IPS-15b (cell line): ENCODE measurements around the gene CTBP2.

Experiments
- H3K27me3 ChIP-seq: one replicate; pipeline ENCODE4 v1.6.1; 2013; ENCODE audit warnings: low read length; ENCODE audit not compliant: control insufficient read depth, insufficient read depth
- H3K36me3 ChIP-seq: one replicate; pipeline ENCODE4 v1.6.1; 2013; ENCODE audit warnings: low read length; ENCODE audit not compliant: control insufficient read depth, insufficient read depth
- H3K4me1 ChIP-seq: one replicate; pipeline ENCODE4 v1.6.1; 2013; ENCODE audit warnings: mild to moderate bottlenecking, low read length; ENCODE audit not compliant: control insufficient read depth, insufficient read depth
- H3K4me3 ChIP-seq: one replicate; pipeline ENCODE4 v1.5.1; 2013; ENCODE audit warnings: low read depth, low read length
- H3K9ac ChIP-seq: one replicate; pipeline ENCODE4 v1.6.1; 2013; ENCODE audit warnings: low read depth, mild to moderate bottlenecking, low read length
- H3K9me3 ChIP-seq: one replicate; pipeline ENCODE4 v1.6.1; 2013; ENCODE audit warnings: mild to moderate bottlenecking, low read length; ENCODE audit not compliant: control insufficient read depth, insufficient read depth

The CTBP2 gene

DNA sequence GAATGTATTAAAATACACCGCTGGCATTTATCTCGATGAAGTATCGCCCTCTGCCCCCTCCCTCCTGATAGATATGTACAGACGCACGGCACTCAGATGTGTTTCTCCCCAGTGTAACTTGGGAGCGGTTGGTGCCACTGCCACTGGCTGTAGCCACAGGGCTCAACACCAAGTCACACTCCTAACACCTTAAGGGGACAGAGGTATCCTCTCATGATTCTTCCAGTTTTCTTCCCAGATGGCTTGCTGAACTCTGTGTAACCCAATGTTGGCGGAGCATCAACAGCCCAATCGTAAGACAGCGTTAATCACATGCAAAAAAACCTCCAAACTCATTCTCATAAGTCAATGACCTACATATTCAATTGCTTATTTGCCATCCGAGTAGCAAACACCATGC lies 35.5 kb downstream of the CTBP2 start:
- H3K9me3 ChIP-seq, result no peaks in the 10 kb centered on the region
- peaks cover 43% of the 10 kb centered on the region for H3K4me1 ChIP-seq
- no peak overlapping the region for H3K9ac ChIP-seq
- H3K27me3 ChIP-seq, result no peaks in the 10 kb centered on the region
- peaks cover 30% of the 10 kb centered on the region for H3K36me3 ChIP-seq
- H3K4me3 ChIP-seq, result no peak overlapping the region

DNA sequence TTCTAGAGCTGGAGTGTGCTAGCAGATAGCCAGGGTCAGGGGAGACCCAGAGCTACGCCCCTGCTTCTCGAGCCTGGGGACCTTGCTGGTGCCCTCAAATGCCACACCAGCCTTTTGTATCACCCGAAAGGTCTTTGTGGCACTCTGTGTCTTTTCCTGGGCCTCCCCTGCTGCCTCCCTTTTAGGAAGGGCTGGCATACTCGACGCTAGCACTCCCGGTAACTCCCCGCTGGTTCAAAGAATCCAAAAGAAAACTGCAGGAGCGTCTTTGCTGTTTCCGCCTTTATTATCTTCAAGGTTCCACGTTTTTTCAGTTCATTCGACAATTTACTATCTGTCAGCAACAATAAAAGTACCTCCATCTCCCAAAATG lies 36.3 kb downstream of the CTBP2 start:
- H3K4me3 ChIP-seq, result no peak overlapping the region
- H3K36me3 ChIP-seq, result peaks cover 29% of the 10 kb centered on the region
- peaks cover 50% of the 10 kb centered on the region for H3K4me1 ChIP-seq
- H3K9me3 ChIP-seq, result no peaks in the 10 kb centered on the region
- H3K27me3 ChIP-seq, result no peaks in the 10 kb centered on the region
- no peak overlapping the region for H3K9ac ChIP-seq

DNA sequence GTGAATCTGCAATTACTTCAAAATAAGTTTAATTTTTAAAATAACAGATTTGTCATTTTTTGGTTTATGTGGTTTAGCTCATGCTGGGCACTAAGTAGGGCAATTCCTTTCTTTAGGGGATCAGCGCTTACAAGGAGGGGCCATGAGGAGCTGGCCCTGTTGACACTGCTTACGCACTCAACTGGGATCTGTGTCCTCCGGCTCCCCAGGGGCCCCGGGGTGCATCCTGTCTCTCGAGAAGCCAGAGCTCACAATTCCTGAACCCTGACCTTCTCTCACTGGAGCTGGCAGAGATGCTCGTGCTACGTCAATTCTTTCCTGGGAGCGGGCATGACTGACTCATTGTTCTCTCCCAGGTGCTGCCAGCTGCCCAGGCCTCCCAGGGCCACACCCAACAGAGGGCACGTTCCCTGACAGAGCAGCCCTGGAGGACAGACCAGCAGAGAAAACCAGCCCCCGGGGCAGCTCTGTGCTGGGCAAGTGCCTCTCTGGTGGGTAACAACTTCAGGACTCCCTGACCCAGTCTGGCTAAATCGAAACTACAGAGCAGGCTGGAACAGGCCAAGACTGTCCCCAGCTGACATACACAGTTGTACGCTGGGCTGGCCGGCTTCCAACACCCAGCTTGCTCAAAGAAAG lies 36.8 kb downstream of the CTBP2 start:
- Histone ChIP-seq H3K9ac (no peak overlapping the region), H3K9me3 (no peaks in the 10 kb centered on the region), H3K27me3 (no peaks in the 10 kb centered on the region), H3K36me3 (peaks cover 25% of the 10 kb centered on the region), H3K4me1 (peaks cover 54% of the 10 kb centered on the region), H3K4me3 (no peak overlapping the region)

DNA sequence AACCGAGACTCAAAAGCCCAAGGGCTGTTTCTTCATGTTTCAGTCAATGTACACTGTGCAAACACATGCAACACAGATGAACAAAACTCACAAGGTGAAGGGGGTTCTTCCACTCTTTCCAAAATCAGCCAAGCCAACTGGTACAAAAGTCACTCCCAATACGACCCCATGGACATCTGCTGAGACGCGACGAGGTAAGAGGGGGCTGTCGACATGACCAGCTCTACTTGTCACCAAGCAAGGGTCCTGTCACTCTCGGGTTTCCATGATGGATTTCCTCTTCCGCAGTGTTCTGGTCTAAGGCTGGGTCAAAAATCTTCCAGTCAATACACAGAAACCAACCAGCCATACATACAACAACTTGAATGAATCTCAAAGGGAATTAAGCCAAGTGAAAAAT lies 37.8 kb downstream of the CTBP2 start:
- Histone ChIP-seq H3K9ac (no peak overlapping the region), H3K4me3 (no peak overlapping the region), H3K4me1 (peaks cover 58% of the 10 kb centered on the region), H3K27me3 (no peaks in the 10 kb centered on the region), H3K36me3 (peaks cover 25% of the 10 kb centered on the region), H3K9me3 (no peaks in the 10 kb centered on the region)

DNA sequence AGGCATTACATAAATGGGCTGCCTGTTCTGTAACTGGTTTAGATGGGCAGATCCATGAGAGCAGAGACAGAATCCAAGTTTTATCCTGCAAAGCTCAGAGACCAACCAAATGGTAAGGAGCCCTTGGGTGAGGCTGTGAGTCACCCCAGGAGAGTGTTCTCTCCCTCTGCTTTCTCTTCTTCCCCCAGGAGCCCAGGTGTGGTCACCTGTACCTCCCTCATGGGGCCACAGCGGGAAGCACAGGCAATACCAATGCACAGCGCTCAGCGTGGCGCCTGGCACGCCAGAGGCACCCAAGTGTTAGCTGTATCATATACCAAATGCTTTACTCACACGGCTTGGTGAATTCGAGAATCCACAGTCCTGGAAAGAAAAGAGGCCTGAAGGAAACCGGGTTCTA lies 39.4 kb downstream of the CTBP2 start:
- H3K4me1 ChIP-seq, result peaks cover 49% of the 10 kb centered on the region

DNA sequence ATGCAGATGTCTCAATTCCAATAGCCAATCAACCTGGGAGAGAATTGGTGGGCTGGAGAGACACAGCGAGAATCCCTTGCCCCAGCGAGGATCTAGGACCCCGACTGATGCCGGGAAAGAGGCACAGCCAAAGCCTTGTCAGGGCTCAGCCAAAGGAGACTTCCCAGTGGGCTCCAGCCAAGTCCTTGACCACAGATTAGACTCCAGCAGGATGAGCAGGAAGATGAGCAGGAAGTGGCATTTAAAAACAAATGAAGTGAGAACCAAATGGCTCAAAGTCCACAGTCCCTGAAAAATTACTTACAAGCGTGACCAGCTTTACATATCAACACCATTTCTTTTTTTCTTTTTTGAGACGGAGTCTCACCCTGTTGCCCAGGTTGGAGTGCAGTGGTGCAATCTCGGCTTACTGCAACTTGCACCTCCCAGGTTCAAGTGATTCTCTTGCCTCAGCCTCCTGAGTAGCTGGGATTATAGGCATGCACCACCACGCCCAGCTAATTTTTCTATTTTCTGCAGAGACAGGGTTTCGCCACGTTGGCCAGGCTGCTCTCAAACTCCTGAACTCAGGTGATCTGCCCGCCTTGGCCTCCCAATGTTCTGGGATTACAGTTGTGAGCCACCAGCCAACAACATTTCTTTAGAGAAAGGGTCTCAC lies 40.2 kb downstream of the CTBP2 start:
- Histone ChIP-seq H3K36me3 (peaks cover 29% of the 10 kb centered on the region), H3K4me1 (peaks cover 46% of the 10 kb centered on the region), H3K9me3 (no peaks in the 10 kb centered on the region), H3K4me3 (no peak overlapping the region), H3K27me3 (no peaks in the 10 kb centered on the region), H3K9ac (peak overlapping the region; percentile 47)

More for the DNA sequence above, 39.4 kb downstream of the CTBP2 start:
- no peak overlapping the region for H3K4me3 ChIP-seq
- no peaks in the 10 kb centered on the region for H3K9me3 ChIP-seq
- H3K27me3 ChIP-seq, result no peaks in the 10 kb centered on the region
- peaks cover 29% of the 10 kb centered on the region for H3K36me3 ChIP-seq
- H3K9ac ChIP-seq, result no peak overlapping the region

DNA sequence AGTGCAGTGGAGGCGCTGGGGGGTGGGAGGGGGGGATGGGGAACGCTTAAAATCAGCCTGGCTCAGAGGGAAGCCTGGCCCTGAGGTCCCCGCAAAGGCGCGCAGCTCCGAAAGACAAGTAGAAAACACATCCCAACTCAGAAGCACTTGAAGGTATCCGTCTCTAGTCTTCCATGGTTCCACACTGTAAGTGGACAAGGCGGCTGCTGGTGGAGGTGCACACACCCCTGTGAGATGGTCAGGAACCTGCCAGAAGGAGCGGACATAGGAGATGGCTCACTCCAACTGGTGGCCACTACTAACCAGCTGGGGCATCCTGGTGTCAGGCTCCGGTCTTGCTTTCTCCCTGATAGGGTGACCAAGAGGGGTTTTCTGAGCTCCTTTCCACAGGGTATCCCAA lies 41.7 kb downstream of the CTBP2 start:
- H3K36me3 ChIP-seq, result peaks cover 37% of the 10 kb centered on the region
- H3K4me3 ChIP-seq, result no peak overlapping the region
- H3K27me3 ChIP-seq, result no peaks in the 10 kb centered on the region
- no peak overlapping the region for H3K9ac ChIP-seq
- H3K9me3 ChIP-seq, result no peaks in the 10 kb centered on the region
- H3K4me1 ChIP-seq, result peaks cover 40% of the 10 kb centered on the region

DNA sequence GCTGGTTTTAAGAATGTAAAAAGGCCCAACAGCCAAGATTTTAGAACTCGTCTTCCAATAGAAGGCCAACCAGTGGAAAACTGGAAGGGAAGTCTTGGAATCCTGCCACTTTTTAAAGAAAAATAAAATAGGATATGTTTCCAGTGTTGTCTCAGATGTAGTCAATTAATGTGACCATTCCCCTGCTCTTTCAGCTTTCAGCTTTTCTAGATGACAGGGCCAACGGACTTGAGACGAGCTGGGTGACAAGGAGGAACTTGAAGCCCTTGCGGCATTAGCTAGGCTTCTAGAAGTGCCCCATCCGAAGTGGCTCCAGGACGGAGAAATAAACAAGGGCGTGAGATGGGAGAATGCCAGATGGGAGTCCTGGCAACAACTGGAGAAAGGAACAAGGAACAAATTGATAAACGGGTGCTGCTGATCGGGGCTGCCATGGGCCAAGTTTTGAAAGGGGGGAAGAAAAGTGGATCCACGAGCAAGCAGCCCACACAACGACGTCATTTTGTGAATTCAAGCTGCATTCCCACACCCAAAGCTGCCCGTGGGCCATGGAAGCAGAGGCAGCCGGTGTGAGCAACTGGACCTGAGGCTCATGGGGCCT lies 42.3 kb downstream of the CTBP2 start:
- Histone ChIP-seq H3K9me3 (no peaks in the 10 kb centered on the region), H3K27me3 (no peaks in the 10 kb centered on the region), H3K4me1 (peaks cover 39% of the 10 kb centered on the region), H3K36me3 (peaks cover 37% of the 10 kb centered on the region), H3K9ac (no peak overlapping the region), H3K4me3 (no peak overlapping the region)

DNA sequence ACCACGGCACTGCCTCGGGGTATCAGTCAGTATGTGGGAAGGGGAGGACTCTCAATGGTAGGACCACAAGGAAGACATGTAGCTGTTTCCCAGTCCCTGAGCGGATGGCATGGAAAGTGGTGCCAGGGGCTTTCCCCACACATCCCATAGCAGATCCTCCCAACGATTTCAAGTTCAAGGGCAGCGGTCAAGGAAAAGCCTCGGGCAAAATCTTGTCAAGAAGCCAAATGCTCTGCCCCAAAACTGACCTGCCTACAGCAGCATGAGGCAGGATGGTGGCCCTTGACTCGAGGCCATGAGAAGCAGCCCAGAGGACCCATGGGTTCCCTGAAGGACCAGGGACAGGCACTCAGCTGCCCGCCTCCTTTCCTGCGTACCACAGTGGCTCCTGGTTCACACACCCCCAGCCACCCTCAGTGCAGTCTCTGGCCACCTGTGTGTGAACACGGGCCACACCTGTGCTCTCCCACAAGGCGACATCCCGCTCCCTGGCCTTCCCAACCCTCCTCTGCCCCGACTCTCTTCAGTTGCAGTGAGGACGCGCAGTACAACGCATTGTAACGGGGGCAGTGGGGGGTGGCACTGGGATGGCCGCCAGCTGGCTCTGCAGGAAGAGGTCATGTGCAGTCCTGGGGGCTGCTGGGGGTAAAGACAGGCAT lies 43.6 kb downstream of the CTBP2 start:
- Histone ChIP-seq H3K27me3 (no peaks in the 10 kb centered on the region), H3K4me3 (no peak overlapping the region), H3K9me3 (no peaks in the 10 kb centered on the region), H3K9ac (no peak overlapping the region), H3K36me3 (peaks cover 24% of the 10 kb centered on the region), H3K4me1 (peaks cover 37% of the 10 kb centered on the region)

DNA sequence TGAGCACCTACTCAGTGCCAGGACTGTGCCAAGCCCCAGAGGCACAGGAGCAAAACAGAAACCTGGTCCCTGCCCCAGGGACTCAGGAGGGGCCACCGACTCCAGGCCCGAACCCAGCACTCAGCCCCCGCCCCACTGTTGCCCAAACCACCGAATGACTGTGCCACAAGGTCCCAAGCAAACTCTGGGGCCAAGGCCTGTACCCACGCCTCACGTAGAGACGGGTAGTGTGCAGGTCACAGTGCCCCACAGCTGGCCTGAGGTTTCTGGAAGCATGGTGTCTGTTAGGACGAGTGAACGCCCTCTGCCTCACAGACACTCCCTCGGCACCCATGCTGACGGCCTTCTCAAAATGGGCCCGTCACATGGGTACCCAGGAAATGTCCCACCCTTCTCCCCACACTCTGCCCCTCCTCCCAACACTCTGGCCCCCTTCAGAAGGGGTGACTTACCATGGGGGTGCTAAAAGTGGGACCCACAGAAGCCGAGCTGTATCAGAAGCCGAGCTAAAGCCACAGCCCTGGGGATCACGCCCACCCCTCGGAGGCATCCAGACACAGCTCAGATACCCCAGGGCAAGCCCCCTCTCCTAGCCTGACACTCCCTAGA lies 44.2 kb downstream of the CTBP2 start:
- H3K36me3 ChIP-seq, result peaks cover 21% of the 10 kb centered on the region
- H3K4me1 ChIP-seq, result peaks cover 31% of the 10 kb centered on the region
- H3K9ac ChIP-seq, result peak overlapping the region; percentile 50
- no peak overlapping the region for H3K4me3 ChIP-seq
- no peaks in the 10 kb centered on the region for H3K9me3 ChIP-seq
- H3K27me3 ChIP-seq, result no peaks in the 10 kb centered on the region

DNA sequence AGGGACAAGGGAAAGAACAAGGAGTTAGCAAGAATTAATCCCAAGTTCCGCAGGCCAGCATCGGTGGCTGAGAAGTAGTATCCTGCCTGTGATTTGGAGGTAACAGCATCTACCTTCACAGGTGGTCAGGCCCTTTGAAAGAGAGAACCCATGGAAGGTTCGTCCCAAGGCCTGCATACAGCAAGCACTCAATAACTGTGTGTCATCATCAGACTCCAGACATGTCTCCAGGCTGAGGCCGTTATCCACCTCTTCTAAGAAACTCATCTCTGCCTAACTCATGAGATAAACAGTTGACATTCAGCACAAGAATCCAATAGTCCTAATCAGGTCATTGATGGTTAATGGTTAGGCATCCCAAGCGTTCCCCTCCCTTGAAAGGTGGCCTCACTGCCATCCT lies 45.0 kb downstream of the CTBP2 start:
- peak overlapping the region; percentile 50 for H3K9ac ChIP-seq
- H3K9me3 ChIP-seq, result no peaks in the 10 kb centered on the region
- no peaks in the 10 kb centered on the region for H3K27me3 ChIP-seq
- H3K36me3 ChIP-seq, result peaks cover 18% of the 10 kb centered on the region
- H3K4me3 ChIP-seq, result no peak overlapping the region
- H3K4me1 ChIP-seq, result peaks cover 25% of the 10 kb centered on the region
